ENCODE measurements around the gene STK17A.
"Not testable (repeated sequence)": the region's sequence is repeated elsewhere in the genome, so short reads cannot be mapped to it uniquely, and the experiment has no call there.

Gene STK17A

GRCh38 chr7:43602256-43602655 lies 19.3 kb downstream of the STK17A start:
- DNase-seq, result no peak

- no peak for DNase-seq
Observed at GRCh38 chr7:43604251-43604650, 21.3 kb downstream of the STK17A start.

GRCh38 chr7:43609097-43609496 lies 26.2 kb downstream of the STK17A start:
- DNase-seq, result no peak

- DNase-seq, result peak; percentile 15
Observed at GRCh38 chr7:43612128-43612527, 29.2 kb downstream of the STK17A start.

GRCh38 chr7:43612599-43613589 lies 30.0 kb downstream of the STK17A start:
- DNase-seq, result peak; percentile 39

- DNase-seq, result no peak
Observed at GRCh38 chr7:43615558-43616145, 32.7 kb downstream of the STK17A start.

- no peak for DNase-seq
Observed at GRCh38 chr7:43616977-43617376, 34.1 kb downstream of the STK17A start.

- no peak for DNase-seq
Observed at GRCh38 chr7:43618073-43618472, 35.2 kb downstream of the STK17A start.

GRCh38 chr7:43619213-43620012 lies 36.5 kb downstream of the STK17A start:
- peak; percentile 52 for DNase-seq

- no peak for DNase-seq
Observed at GRCh38 chr7:43621729-43622448, 39.0 kb downstream of the STK17A start.

GRCh38 chr7:43624156-43624555 lies 41.2 kb downstream of the STK17A start:
- DNase-seq, result no peak

GRCh38 chr7:43625453-43625852 lies 42.5 kb downstream of the STK17A start:
- no peak for DNase-seq

- DNase-seq, result no peak
Observed at GRCh38 chr7:43625980-43626379, 43.1 kb downstream of the STK17A start.

GRCh38 chr7:43626695-43627094 lies 43.8 kb downstream of the STK17A start:
- DNase-seq, result no peak

- not testable (repeated sequence) for DNase-seq
Observed at GRCh38 chr7:43627798-43628197, 44.9 kb downstream of the STK17A start.

GRCh38 chr7:43628431-43628830 lies 45.5 kb downstream of the STK17A start:
- DNase-seq, result no peak

GRCh38 chr7:43629857-43630256 lies 46.9 kb downstream of the STK17A start:
- no peak for DNase-seq

GRCh38 chr7:43630482-43630881 lies 47.6 kb downstream of the STK17A start:
- no peak for DNase-seq

GRCh38 chr7:43631559-43631958 lies 48.7 kb downstream of the STK17A start:
- no peak for DNase-seq

GRCh38 chr7:43632746-43633145 lies 49.8 kb downstream of the STK17A start:
- DNase-seq, result no peak

- DNase-seq, result no peak
Observed at GRCh38 chr7:43634384-43634783, 51.5 kb downstream of the STK17A start.

- DNase-seq, result peak; percentile 76
Observed at GRCh38 chr7:43636093-43636492, 53.2 kb downstream of the STK17A start.
